Loucy (cell line): ENCODE data around the gene SLC5A4.

Experiments
- CTCF ChIP-seq: fragments of 200-600 bp; sonication (generic); conservative IDR thresholded peaks from 2 replicates; pipeline ENCODE4 v1.5.1; 2014; ENCODE audit warnings: mild to moderate bottlenecking, antibody characterized with exemption, low read length
- EZH2phosphoT487 ChIP-seq: fragments of 200-600 bp; IDR thresholded peaks from 2 replicates; pipeline ENCODE4 v1.6.1; 2018; ENCODE audit warnings: antibody characterized with exemption, mild to moderate bottlenecking, moderate library complexity, borderline replicate concordance

DNA sequence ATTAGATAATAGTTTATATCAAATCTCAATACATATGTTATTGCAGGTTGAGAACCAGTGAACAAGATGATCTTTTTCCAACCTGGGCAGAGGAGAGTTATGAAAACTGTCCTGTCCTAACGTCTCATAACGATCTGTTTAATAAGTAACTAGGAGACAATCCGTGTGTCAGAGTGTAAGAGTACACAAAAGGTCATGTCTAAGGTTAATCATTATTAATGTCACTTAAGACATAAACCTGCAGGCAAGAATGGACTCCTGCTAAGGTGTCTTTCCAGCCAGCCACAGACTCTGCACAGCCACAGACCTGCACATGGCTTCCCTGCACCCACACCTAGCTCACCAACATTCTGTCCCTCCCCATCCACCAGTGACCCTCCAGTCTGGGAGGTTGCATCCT lies 10.1 kb downstream of the SLC5A4 start:
- TF ChIP-seq CTCF (no peak), EZH2phosphoT487 (no peak)
